ENCODE data around the gene CAMKMT.

DNA sequence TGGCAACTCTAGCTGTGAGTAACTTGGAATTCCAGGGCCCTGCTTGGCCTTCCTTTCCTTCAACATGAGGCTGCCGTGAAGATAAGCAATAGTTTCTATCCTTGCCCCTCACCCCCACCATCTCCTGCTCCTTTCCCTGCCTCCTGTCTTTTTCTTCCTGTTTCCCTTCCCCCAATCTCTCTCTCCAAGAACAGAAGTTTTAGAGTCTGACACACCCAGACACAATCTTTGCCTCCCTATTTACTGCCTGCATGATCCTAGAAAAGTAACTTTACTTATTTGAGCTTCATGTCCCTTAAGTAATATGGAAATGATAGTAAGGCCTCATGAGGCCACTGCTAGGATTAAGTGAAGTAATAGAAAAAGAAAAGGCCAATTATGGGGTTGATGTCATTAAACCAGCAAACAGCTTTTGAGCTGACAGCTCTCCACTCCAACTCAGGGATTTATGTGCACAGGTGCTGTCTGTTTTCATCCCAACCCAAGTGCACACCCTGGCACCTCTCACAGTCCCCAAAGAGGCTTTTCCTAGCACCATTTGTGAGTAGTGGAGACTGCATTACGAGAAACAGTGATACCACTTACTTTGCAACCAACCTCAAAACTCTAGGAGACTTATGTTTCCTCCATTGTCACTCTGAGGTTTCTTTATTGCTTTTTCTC is 456.1 kb downstream of the CAMKMT start:
- no peak for TF ChIP-seq POLR2A (IDR thresholded peaks at IDR 0.05)
- TF ChIP-seq, protein P1, sequence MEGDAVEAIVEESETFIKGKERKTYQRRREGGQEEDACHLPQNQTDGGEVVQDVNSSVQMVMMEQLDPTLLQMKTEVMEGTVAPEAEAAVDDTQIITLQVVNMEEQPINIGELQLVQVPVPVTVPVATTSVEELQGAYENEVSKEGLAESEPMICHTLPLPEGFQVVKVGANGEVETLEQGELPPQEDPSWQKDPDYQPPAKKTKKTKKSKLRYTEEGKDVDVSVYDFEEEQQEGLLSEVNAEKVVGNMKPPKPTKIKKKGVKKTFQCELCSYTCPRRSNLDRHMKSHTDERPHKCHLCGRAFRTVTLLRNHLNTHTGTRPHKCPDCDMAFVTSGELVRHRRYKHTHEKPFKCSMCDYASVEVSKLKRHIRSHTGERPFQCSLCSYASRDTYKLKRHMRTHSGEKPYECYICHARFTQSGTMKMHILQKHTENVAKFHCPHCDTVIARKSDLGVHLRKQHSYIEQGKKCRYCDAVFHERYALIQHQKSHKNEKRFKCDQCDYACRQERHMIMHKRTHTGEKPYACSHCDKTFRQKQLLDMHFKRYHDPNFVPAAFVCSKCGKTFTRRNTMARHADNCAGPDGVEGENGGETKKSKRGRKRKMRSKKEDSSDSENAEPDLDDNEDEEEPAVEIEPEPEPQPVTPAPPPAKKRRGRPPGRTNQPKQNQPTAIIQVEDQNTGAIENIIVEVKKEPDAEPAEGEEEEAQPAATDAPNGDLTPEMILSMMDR (IDR thresholded peaks at IDR 0.05), result no peak
- TF ChIP-seq POLR2AphosphoS5 (IDR thresholded peaks at IDR 0.05), result no peak
- TF ChIP-seq EP300 (IDR thresholded peaks at IDR 0.05; ENCODE audit: low read depth), result no peak

All from transverse colon (tissue), 4 donors.